HEK293 (cell line): ENCODE results near the gene LRCH1.

Experiments used
- AEBP2 ChIP-seq: fragments of 450-650 bp; formaldehyde crosslinking; IDR thresholded peaks from 2 replicates; pipeline ENCODE4 v1.5.1; 2016; ENCODE audit warnings: missing biosample characterization, missing genetic modification characterization, borderline replicate concordance
- GLIS2 ChIP-seq: fragments of 450-650 bp; formaldehyde crosslinking; IDR thresholded peaks from 2 replicates; pipeline ENCODE4 v1.5.1; 2016; ENCODE audit warnings: missing biosample characterization, missing genetic modification characterization
- IKZF3 ChIP-seq: fragments of 450-650 bp; IDR thresholded peaks from 2 replicates; pipeline ENCODE4 v1.5.0; 2018; ENCODE audit warnings: missing biosample characterization, mild to moderate bottlenecking, missing genetic modification characterization, moderate library complexity
- PBX3 ChIP-seq: sonication (generic); formaldehyde crosslinking; IDR thresholded peaks from 2 replicates; pipeline ENCODE4 v1.8.1; 2022; ENCODE audit warnings: mild to moderate bottlenecking, moderate library complexity, missing genetic modification reagents
- PRDM1 ChIP-seq: fragments of 450-650 bp; formaldehyde crosslinking; IDR thresholded peaks from 2 replicates; pipeline ENCODE4; 2016; ENCODE audit warnings: missing biosample characterization, missing genetic modification characterization
- SCRT2 ChIP-seq: fragments of 450-650 bp; formaldehyde crosslinking; IDR thresholded peaks from 2 replicates; pipeline ENCODE4 v1.5.1; 2016; ENCODE audit warnings: missing biosample characterization, missing genetic modification characterization
- SP7 ChIP-seq: fragments of 450-650 bp; formaldehyde crosslinking; IDR thresholded peaks from 2 replicates; pipeline ENCODE4 v1.5.1; 2016; ENCODE audit warnings: missing biosample characterization, missing genetic modification characterization
- TSHZ1 ChIP-seq: fragments of 450-650 bp; formaldehyde crosslinking; IDR thresholded peaks from 2 replicates; pipeline ENCODE4 v1.5.1; 2016; ENCODE audit warnings: missing biosample characterization, missing genetic modification characterization, borderline replicate concordance
- YY2 ChIP-seq: fragments of 450-650 bp; formaldehyde crosslinking; IDR thresholded peaks from 2 replicates; pipeline ENCODE4 v1.5.1; 2016; ENCODE audit warnings: missing biosample characterization, missing genetic modification characterization
- ZBTB26 ChIP-seq: fragments of 450-650 bp; formaldehyde crosslinking; optimal IDR thresholded peaks from 2 replicates; pipeline ENCODE3; 2016; ENCODE audit warnings: missing biosample characterization, mild to moderate bottlenecking, missing genetic modification characterization
- ZFP3 ChIP-seq: fragments of 450-650 bp; formaldehyde crosslinking; IDR thresholded peaks from 2 replicates; pipeline ENCODE4 v1.5.1; 2016; ENCODE audit warnings: low read depth, missing biosample characterization, missing genetic modification characterization
- ZFP37 ChIP-seq: fragments of 450-650 bp; formaldehyde crosslinking; IDR thresholded peaks from 2 replicates; pipeline ENCODE4 v1.5.1; 2016; ENCODE audit warnings: missing biosample characterization, missing genetic modification characterization
- ZNF155 ChIP-seq: fragments of 450-650 bp; formaldehyde crosslinking; IDR thresholded peaks from 2 replicates; pipeline ENCODE4 v1.5.1; 2016; ENCODE audit warnings: missing biosample characterization, missing genetic modification characterization
- ZNF248 ChIP-seq: fragments of 450-650 bp; formaldehyde crosslinking; IDR thresholded peaks from 2 replicates; pipeline ENCODE4 v1.5.1; 2017; ENCODE audit warnings: missing biosample characterization, missing genetic modification characterization
- ZNF266 ChIP-seq: fragments of 450-650 bp; formaldehyde crosslinking; IDR thresholded peaks from 2 replicates; pipeline ENCODE4 v1.5.1; 2016; ENCODE audit warnings: missing biosample characterization, missing genetic modification characterization, low read depth
- ZNF311 ChIP-seq: fragments of 450-650 bp; formaldehyde crosslinking; IDR thresholded peaks from 2 replicates; pipeline ENCODE4 v1.5.1; 2017; ENCODE audit warnings: missing biosample characterization, missing genetic modification characterization, borderline replicate concordance
- ZNF335 ChIP-seq: fragments of 450-650 bp; formaldehyde crosslinking; conservative IDR thresholded peaks from 2 replicates; pipeline ENCODE4 v1.5.1; 2016; ENCODE audit warnings: missing biosample characterization, missing genetic modification characterization
- ZNF394 ChIP-seq: fragments of 450-650 bp; formaldehyde crosslinking; IDR thresholded peaks from 2 replicates; pipeline ENCODE4 v1.5.1; 2016; ENCODE audit warnings: missing biosample characterization, missing genetic modification characterization, mild to moderate bottlenecking, moderate library complexity, borderline replicate concordance
- ZNF423 ChIP-seq: fragments of 450-650 bp; formaldehyde crosslinking; IDR thresholded peaks from 2 replicates; pipeline ENCODE4 v1.5.1; 2016; ENCODE audit warnings: missing biosample characterization, missing genetic modification characterization
- ZNF488 ChIP-seq: fragments of 450-650 bp; formaldehyde crosslinking; IDR thresholded peaks from 2 replicates; pipeline ENCODE4 v1.5.1; 2016; ENCODE audit warnings: missing biosample characterization, missing genetic modification characterization
- ZNF560 ChIP-seq: fragments of 450-650 bp; formaldehyde crosslinking; IDR thresholded peaks from 2 replicates; pipeline ENCODE4 v1.5.1; 2017; ENCODE audit warnings: missing biosample characterization, missing genetic modification characterization, borderline replicate concordance
- ZNF626 ChIP-seq: fragments of 450-650 bp; sonication (Bioruptor Pico); formaldehyde crosslinking; IDR thresholded peaks from 2 replicates; pipeline ENCODE4 v1.5.1; 2018; ENCODE audit warnings: missing biosample characterization, missing genetic modification characterization, inconsistent platforms
- ZNF654 ChIP-seq: fragments of 450-650 bp; formaldehyde crosslinking; IDR thresholded peaks from 2 replicates; pipeline ENCODE4 v1.5.1; 2016; ENCODE audit warnings: low read depth, missing biosample characterization, missing genetic modification characterization
- ZNF670 ChIP-seq: fragments of 450-650 bp; formaldehyde crosslinking; IDR thresholded peaks from 2 replicates; pipeline ENCODE4 v1.5.1; 2016; ENCODE audit warnings: missing biosample characterization, missing genetic modification characterization, low read depth
- ZNF692 ChIP-seq: fragments of 450-650 bp; formaldehyde crosslinking; IDR thresholded peaks from 2 replicates; pipeline ENCODE4 v1.5.1; 2016; ENCODE audit warnings: missing biosample characterization, missing genetic modification characterization
- ZNF707 ChIP-seq: fragments of 450-650 bp; formaldehyde crosslinking; IDR thresholded peaks from 2 replicates; pipeline ENCODE4 v1.5.1; 2016; ENCODE audit warnings: missing biosample characterization, missing genetic modification characterization
- ZNF76 ChIP-seq: fragments of 450-650 bp; formaldehyde crosslinking; IDR thresholded peaks from 2 replicates; pipeline ENCODE4; 2016; ENCODE audit warnings: low read depth, missing biosample characterization, missing genetic modification characterization, borderline replicate concordance
- ZNF792 ChIP-seq: fragments of 450-650 bp; formaldehyde crosslinking; IDR thresholded peaks from 2 replicates; pipeline ENCODE4 v1.5.1; 2016; ENCODE audit warnings: missing biosample characterization, missing genetic modification characterization
- ZNF830 ChIP-seq: fragments of 450-650 bp; IDR thresholded peaks from 2 replicates; pipeline ENCODE4 v1.5.0; 2018; ENCODE audit warnings: missing biosample characterization, missing genetic modification characterization, low read depth, mild to moderate bottlenecking, moderate library complexity

LRCH1 gene

GRCh38 chr13:46796515-46797474 lies 243.8 kb downstream of the LRCH1 start, which contains the start of gene ESD (continued):
- TF ChIP-seq PBX3: 0 out of 2 replicates have a peak, but pooled peaks have one; percentile 26
- no peak for TF ChIP-seq ZNF830 (tag by site-specific recombination)
- TF ChIP-seq PRDM1: peak; percentile 48; the same call in 1 of the 2 replicates
- TF ChIP-seq TSHZ1 (tag by site-specific recombination): no peak
- TF ChIP-seq ZNF626 (tag by site-specific recombination): no peak
- TF ChIP-seq ZNF488 (tag by site-specific recombination): no peak
- TF ChIP-seq ZNF670 (tag by site-specific recombination): no peak
- TF ChIP-seq SP7 (tag by site-specific recombination): peak; percentile 70
- TF ChIP-seq AEBP2 (tag by site-specific recombination): no peak
- peak; percentile 65 for TF ChIP-seq ZBTB26 (tag by site-specific recombination)
- no peak for TF ChIP-seq ZNF266 (tag by site-specific recombination)
- peak; percentile 58; the same call in 1 of the 2 replicates for TF ChIP-seq ZNF394 (tag by site-specific recombination)
- peak; percentile 91 for TF ChIP-seq ZNF76
- TF ChIP-seq ZNF560 (tag by site-specific recombination): no peak
- TF ChIP-seq ZNF423: no peak
- TF ChIP-seq YY2 (tag by site-specific recombination): no peak
- no peak for TF ChIP-seq IKZF3 (tag by site-specific recombination)
- no peak for TF ChIP-seq ZFP3 (tag by site-specific recombination)
- TF ChIP-seq ZNF707: no peak
- peak; percentile 78 for TF ChIP-seq SCRT2 (tag by site-specific recombination)
- TF ChIP-seq ZNF248 (tag by site-specific recombination): no peak
- peak; percentile 61; the same call in 1 of the 2 replicates for TF ChIP-seq ZFP37 (tag by site-specific recombination)
- no peak for TF ChIP-seq ZNF311 (tag by site-specific recombination)
- peak; percentile 73 for TF ChIP-seq ZNF692 (tag by site-specific recombination)
- TF ChIP-seq ZNF654 (tag by site-specific recombination): no peak
- TF ChIP-seq ZNF155 (tag by site-specific recombination): no peak
- no peak for TF ChIP-seq ZNF792
- peak; percentile 95 for TF ChIP-seq ZNF335 (tag by site-specific recombination)
- peak; percentile 42; the same call in 1 of the 2 replicates for TF ChIP-seq GLIS2
